DMS53 (cell line): ENCODE data around the gene DCLK2.
A peak's percentile ranks its signal among the peaks of the same experiment; 100 is the strongest.

Experiments
- DNase-seq: peaks from one replicate; lab custom pipeline; 2025; lab: John Stamatoyannopoulos, UW

The DCLK2 gene

GRCh38 chr4:150069353-150069752 lies 8.9 kb upstream of the DCLK2 start:
- no peak for DNase-seq

GRCh38 chr4:150070464-150071170 lies 7.6 kb upstream of the DCLK2 start:
- DNase-seq, result no peak

DNA sequence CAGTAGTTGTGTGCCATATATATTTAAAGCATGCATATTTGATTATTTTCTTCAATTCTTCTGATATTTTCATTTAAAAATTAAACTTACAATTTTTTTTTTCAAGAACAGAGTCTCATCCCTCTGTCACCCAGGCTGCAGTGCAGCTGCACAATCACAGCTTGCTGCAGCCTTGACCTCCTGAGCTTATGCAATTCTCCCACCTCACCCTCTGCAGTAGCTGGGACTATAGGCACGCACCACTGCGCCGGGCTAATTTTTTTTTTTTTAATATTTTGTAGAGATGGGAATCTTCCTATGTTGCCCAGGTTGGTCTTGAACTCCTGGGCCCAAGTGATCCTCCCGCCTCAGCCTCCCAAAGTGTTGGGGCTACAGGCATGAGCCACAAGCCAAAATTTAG lies 5.8 kb upstream of the DCLK2 start:
- no peak for DNase-seq

GRCh38 chr4:150072906-150073714 lies 5.1 kb upstream of the DCLK2 start:
- DNase-seq, result no peak

DNA sequence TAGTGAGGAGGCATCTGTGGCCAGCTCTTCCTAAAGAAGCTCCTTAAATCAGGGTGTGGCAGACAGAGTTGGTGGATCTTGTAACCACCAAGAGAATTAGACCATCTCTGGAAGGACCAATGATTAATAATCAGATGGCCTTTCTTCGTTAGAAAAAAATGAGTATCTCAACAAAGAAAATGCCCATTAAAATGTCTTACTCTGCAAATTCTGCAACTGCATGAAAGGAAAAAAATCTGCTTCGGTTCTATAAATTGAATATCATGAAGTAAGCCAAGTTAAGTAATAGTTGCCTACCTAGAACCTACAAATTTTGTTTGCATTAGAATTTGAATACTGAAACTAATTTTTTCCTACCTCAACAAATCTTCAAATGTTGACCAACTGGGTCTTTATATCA lies 4.2 kb upstream of the DCLK2 start:
- no peak for DNase-seq

DNA sequence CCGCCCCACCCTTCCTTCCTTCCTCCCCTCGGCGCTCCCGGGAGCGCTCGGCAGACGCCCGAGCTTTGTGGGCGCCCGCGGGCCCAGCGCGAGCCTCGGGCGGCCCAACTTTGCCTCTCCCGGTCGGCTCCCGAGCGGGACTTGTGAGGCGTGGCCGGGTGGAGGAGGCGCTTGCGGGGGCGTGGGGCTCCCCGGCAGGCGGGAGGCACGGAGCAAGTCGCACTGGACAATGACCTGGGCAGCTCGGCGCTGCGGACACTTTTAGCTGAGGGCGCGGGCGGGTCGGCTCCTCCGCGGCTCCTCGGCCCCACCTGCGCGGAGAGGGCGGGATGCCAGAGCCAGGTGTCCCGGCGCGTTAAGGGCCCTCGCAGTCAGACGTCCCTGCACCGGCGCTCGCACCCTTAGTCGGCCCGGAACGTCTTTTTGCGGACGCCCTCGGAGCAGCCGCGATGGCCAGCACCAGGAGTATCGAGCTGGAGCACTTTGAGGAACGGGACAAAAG lies 385 bp downstream of the DCLK2 start:
- DNase-seq, result peak; percentile 80

DNA sequence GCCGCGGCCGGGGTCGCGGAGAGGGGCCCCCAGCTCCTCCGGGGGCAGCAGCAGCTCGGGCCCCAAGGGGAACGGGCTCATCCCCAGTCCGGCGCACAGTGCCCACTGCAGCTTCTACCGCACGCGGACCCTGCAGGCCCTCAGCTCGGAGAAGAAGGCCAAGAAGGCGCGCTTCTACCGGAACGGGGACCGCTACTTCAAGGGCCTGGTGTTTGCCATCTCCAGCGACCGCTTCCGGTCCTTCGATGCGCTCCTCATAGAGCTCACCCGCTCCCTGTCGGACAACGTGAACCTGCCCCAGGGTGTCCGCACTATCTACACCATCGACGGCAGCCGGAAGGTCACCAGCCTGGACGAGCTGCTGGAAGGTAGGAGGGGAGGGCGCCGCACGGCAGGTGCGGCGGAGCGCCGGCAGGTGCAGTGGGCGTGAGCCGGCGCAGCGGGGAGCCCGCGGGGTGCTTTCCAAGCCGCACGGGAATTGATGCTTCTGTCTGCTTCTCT lies 886 bp downstream of the DCLK2 start:
- DNase-seq, result peak; percentile 86

- peak; percentile 9 for DNase-seq
These were observed 2.1 kb downstream of the DCLK2 start for GRCh38 chr4:150080337-150080736.

DNA sequence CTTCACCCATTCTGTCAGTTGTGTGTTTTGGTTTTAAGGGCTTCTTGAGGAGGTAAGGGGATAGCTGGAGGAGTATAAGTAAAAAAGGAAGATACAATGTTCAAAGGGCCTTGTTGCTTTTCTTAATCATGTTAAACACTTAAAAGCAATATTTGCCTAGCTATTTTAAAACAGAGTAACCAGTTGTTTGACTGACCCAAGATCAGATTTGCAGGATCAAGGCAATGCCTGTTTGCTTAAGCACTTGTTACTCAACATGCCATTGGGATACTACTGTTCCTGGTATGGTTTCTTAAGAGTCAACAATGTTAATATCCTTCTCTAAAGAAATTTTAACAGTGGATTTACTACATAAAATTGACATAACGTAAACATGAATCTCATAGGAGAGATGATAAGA lies 2.6 kb downstream of the DCLK2 start:
- peak; percentile 5 for DNase-seq

GRCh38 chr4:150082241-150082640 lies 4.0 kb downstream of the DCLK2 start:
- no peak for DNase-seq

- no peak for DNase-seq
These were observed 8.8 kb downstream of the DCLK2 start for GRCh38 chr4:150087006-150087405.

DNA sequence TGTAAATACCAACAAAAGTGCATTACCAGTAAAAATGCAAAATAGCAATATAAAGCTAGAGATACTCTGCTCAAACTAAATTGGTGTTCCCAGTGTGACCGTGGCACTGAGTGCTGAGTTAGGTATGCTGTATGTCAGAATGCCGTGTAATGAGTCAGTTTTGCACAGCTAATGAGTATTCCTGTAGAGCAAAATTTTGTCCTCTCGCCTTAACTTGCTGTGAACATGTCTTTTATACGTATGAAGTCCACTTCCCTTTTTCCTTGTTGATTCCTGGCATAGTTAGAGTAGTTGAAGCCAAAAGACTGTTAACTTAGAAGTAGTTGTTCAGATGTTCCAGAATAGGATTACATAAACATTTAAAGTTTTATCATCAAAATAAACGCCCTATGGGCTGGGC lies 11.5 kb downstream of the DCLK2 start:
- no peak for DNase-seq

DNA sequence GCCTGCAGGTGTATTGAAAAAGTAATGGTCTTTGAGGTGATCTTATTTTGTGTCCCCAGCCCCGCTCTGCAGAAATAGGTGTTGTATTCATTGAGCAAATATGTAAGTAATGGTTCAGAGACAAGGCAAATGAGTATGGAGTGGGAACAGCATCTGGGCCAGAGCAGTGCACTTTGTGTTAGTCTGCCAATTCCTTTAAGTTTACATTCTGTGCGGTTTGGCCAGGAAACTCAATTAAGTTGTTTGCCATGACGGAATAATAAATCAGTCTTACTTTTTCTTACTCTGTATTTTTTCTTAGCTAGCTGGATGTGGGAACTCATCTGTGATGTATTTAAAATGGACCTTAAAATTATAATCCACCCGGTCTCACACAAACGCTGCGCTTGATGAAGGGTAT lies 12.6 kb downstream of the DCLK2 start:
- DNase-seq, result no peak

DNA sequence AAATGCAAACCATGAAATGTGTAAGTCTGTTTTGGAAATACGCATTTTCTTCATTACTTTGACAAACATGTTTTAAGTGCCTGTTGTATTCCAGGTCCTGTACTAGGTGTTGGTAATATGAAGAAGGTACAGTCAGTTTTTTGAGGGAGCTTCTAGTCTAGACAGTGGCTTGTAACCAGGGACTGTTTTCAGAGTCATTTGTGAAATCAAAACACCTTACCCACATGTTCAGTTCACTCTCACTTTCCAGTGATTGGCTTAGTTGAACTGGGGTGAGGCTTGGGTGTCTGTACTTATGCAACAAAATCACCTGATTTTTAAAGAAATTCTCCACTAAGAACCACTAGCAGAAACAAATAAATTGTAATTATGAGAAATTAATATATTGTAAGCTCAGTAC lies 16.4 kb downstream of the DCLK2 start:
- DNase-seq, result no peak

DNA sequence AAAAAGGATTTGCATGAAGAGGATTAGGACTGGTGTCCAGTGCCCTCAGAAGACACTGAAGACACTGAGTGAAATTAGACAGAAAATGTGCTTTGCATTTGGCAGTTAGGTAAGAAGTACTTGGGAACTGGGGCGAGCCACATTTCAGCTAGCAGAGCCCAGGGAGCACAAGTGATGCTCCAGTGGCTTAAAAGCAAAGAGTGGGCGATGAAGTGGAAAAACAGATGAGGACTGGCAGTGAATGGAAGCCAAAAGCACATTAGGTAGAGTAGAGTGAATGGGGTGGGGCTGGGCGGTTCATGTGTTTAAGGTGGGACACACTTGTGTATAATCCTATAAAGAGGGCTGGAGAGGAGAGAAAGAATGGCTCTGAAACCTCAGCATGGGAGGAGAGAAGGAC lies 18.4 kb downstream of the DCLK2 start:
- DNase-seq, result no peak

- DNase-seq, result no peak
These were observed 20.0 kb downstream of the DCLK2 start for GRCh38 chr4:150098214-150098613.

DNA sequence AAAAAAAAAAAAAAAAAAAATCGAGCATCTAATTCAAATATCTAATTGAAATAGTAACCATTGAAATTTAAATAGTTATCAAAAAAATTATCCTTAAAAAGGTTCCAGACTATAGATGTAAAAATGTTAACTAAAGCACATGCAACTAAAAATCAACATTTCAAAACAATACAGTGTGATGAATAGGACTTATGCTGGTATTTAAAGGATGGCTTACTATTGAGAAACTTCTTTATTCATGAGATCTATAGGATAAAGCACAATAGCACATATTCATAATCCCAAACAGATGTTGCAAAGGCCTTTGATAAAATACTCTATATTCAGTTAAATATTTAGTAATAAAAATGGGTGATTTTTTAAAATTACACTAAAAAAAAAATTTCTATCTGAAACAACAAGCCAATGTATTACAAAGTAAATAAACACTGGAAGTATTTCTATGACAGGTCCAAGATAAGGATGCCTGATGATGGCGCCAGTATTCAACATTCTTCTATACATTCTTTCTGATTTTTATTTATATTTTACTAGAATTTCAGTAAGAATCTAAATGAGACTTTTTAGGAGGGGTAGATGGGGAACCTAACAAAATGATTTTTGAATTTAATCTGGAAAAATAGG lies 26.3 kb downstream of the DCLK2 start:
- no peak for DNase-seq

GRCh38 chr4:150106886-150107285 lies 28.6 kb downstream of the DCLK2 start:
- no peak for DNase-seq

DNA sequence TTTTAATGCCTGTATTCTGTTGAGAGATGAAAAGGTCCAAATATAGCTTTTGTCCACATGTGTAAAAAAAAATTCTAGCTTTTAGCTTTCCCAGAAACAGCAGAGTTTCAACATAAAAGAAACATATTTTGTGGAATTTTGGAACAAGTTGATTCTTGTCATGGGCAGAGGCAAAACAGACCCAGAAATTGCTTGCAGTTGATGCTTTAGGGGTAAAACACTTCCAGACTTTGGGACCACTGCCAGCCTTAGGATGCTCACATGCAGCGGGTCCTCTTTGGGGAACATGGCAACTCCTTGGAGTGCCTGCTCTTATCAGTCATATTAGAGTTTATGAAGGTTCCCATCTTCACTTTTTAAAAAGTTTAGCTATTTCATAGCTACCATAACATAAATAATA lies 30.4 kb downstream of the DCLK2 start:
- DNase-seq, result no peak

DNA sequence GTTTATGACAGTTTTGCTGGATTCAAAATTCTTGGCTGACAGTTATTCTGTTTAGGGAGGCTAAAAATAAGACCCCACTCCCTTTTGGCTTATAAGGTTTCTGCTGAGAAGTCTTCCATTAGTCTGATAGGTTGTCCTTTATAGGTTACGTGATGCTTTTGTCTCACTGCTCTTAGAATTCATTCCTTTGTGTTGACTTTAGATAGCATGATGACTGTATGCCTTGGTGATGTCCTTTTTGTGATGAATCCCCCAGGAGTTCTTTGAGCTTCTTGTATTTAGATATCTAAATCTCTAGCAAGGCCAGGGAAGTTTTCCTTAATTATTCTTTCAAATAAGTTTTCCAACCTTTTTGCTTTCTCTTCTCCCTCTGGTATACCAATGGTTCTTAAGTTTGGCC lies 36.4 kb downstream of the DCLK2 start:
- DNase-seq, result no peak

DNA sequence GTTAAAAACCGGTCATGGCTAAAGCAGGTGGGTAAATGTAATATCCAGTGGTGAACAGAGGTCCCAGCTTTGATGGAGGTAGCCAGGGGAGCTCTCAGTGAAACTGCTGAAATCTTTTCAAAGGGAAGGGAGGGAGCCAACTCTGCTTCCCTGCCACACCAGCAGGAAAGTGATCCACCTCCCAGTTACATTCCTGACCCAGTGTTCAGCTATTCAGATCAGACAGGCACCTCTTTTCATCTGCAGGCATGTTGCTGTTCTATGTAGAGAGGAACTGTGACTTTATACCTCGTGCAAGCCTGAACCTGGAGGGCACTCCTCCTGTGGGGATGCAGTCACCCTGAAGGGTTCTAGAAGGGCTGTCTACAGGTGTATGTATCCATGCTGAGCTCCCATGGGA lies 37.6 kb downstream of the DCLK2 start:
- no peak for DNase-seq

- no peak for DNase-seq
These were observed 38.3 kb downstream of the DCLK2 start for GRCh38 chr4:150116506-150116905.

DNA sequence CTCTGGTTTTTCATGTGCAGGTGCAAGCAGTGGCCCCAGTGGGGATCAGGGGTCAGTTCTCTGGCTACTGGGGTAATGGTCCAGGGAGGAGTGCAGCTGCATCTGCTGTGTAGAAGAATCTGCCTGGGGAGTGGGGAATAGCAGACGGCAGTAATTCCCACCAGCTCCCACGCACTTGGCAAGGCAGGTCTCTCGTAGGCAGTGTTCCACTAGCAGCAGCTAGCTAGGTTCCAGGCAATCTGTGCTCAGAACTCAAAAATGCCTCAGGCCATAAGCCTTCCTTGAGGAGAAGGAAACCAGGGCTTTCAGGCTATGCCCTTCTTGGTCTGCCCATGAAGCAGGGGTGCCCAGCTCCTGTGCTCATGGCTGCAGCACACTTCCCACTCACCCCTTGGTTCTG lies 38.8 kb downstream of the DCLK2 start:
- DNase-seq, result no peak
